Rectal smooth muscle tissue (tissue), 1 donor: ENCODE data around the gene NOX4.
A peak's percentile ranks its signal among the peaks of the same experiment; 100 is the strongest.

ENCODE experiments used
- H3K27ac ChIP-seq: one replicate; pipeline ENCODE4 v1.7.0; 2013; ENCODE audit warnings: low read depth, low read length, inconsistent platforms
- H3K27me3 ChIP-seq: one replicate; pipeline ENCODE4 v1.7.0; 2013; ENCODE audit warnings: low read length; ENCODE audit not compliant: control insufficient read depth, insufficient read depth
- H3K36me3 ChIP-seq: one replicate; pipeline ENCODE4 v1.7.0; 2013; ENCODE audit warnings: low read length; ENCODE audit not compliant: control insufficient read depth, insufficient read depth
- H3K4me1 ChIP-seq: one replicate; pipeline ENCODE4 v1.7.0; 2013; ENCODE audit warnings: low read length; ENCODE audit not compliant: control insufficient read depth, insufficient read depth
- H3K4me3 ChIP-seq: one replicate; pipeline ENCODE4 v1.7.0; 2013; ENCODE audit warnings: low read length
- H3K9ac ChIP-seq: one replicate; pipeline ENCODE4 v1.7.0; 2013; ENCODE audit warnings: low read length

Gene NOX4

GRCh38 chr11:89490981-89491690 is at the start of gene NOX4:
NOX4 (minus strand) TSS chr11:89491375; CDS start chr11:89491246, 129 bp downstream.
- Histone ChIP-seq H3K27me3 (no peaks in the 10 kb centered on the region), H3K9ac (no peak within 1 kb of the TSS), H3K4me3 (peak within 1 kb of the TSS; percentile 7)

GRCh38 chr11:89540826-89541225 is 49.7 kb upstream of the NOX4 start:
- H3K36me3 ChIP-seq: no peaks in the 10 kb centered on the region
- H3K4me1 ChIP-seq: no peaks in the 10 kb centered on the region
- no peak overlapping the region for H3K27ac ChIP-seq
- H3K4me3 ChIP-seq: no peak overlapping the region
- H3K27me3 ChIP-seq: no peaks in the 10 kb centered on the region
- no peak overlapping the region for H3K9ac ChIP-seq

More at GRCh38 chr11:89490981-89491690, at the start of gene NOX4:
- Histone ChIP-seq H3K4me1 (no peaks in the 10 kb centered on the region), H3K27ac (no peak within 1 kb of the TSS), H3K36me3 (no peaks in the 10 kb centered on the region)

GRCh38 chr11:89537936-89538335 is 46.8 kb upstream of the NOX4 start:
- Histone ChIP-seq H3K4me1 (no peaks in the 10 kb centered on the region), H3K4me3 (no peak overlapping the region), H3K27me3 (no peaks in the 10 kb centered on the region), H3K27ac (no peak overlapping the region), H3K9ac (no peak overlapping the region), H3K36me3 (no peaks in the 10 kb centered on the region)

GRCh38 chr11:89536926-89537325 is 45.8 kb upstream of the NOX4 start:
- Histone ChIP-seq H3K27me3 (no peaks in the 10 kb centered on the region), H3K4me1 (no peaks in the 10 kb centered on the region), H3K9ac (no peak overlapping the region), H3K36me3 (no peaks in the 10 kb centered on the region), H3K4me3 (no peak overlapping the region), H3K27ac (no peak overlapping the region)

DNA sequence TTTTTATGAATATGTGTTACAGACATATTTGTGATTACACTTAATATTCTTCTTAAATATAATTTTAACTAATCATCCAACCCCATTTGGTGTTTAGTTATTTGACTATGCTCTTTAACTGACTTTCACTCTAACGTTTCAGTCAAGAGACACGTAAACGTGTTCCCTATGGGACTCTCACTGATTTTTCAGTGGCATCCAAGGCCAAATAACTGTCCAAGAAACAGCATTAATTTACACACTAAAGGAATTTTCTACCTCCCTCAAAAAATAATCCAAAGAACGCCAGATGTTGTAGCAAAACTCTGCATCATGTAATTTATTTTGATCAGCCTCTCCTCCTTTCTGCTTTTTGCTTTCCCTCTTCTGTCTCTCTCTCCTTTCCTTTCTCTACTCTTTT is 44.0 kb upstream of the NOX4 start:
- Histone ChIP-seq H3K27ac (no peak overlapping the region), H3K4me3 (no peak overlapping the region), H3K4me1 (no peaks in the 10 kb centered on the region), H3K27me3 (no peaks in the 10 kb centered on the region), H3K36me3 (no peaks in the 10 kb centered on the region), H3K9ac (no peak overlapping the region)

DNA sequence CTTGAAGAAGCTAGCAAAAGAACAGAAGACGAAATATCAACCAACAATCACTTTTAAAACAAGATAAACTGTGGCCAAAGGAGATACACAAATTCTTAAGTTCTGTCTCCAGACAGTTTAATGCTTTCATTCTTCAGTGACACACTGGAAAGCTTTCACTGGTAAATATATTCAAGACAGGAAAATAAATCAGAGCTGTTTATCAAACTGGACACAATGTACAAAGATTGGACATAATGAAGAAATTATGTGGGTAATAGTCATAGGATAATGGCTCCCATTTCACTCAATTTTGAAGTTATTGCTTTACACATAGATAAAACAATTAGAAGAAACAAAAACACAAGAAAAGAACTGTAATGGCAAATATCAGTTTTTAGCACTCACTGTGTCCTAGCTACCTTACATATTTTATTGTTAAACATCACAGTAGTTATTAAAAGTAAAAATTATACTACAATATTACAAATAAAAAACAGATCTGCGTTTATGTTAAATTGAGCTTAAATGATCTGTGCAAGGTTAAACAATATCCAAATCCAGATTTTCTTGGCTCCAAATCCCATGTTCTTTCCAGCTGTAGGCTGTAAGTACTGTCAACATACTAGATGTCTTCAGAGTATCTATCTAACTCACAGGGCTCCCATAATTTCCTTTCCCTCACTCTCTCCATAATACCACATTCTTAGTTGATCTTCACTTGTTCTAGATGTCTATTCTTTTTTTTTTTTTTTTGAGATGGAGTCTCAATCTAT is 38.6 kb upstream of the NOX4 start:
- Histone ChIP-seq H3K4me3 (no peak overlapping the region), H3K4me1 (no peaks in the 10 kb centered on the region)

DNA sequence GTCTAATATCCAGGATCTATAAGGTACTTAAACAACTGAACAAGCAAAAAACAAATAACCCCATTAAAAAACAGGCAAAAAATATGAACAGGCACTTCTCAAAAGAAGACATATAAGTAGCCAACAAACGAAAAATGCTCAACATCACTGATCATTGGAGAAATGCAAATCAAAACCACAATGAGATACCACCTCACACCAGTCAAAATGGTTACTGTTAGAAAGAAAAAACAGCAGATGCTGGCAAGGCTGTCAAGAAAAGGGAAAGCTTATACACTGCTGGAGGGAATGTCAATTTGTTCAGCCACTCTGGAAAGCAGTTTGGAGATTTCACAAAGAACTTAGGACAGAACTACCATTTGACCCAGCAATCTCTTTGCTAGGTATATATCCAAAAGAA is 30.6 kb upstream of the NOX4 start:
- no peaks in the 10 kb centered on the region for H3K36me3 ChIP-seq
- no peaks in the 10 kb centered on the region for H3K27me3 ChIP-seq
- H3K4me1 ChIP-seq: no peaks in the 10 kb centered on the region
- no peak overlapping the region for H3K9ac ChIP-seq
- H3K27ac ChIP-seq: no peak overlapping the region
- H3K4me3 ChIP-seq: no peak overlapping the region

More for the DNA sequence above, 38.6 kb upstream of the NOX4 start:
- Histone ChIP-seq H3K27me3 (no peaks in the 10 kb centered on the region), H3K36me3 (no peaks in the 10 kb centered on the region), H3K27ac (no peak overlapping the region), H3K9ac (no peak overlapping the region)

DNA sequence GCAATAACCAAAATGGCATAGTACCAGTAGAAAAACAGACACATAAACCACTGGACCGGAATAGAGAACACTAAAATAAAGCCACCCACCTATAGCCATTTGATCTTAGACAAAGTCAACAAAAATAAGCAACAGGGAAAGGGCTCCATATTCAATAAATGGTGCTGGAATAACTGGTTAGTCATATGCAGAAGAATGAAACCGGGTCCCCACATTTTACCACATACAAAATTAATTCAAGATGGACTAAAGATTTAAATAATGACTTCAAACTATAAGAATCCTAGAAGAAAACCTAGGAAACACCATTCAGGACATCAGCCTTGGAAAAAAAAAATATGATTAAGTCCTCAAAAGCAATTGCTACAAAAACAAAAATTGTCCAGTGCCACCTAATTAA is 30.1 kb upstream of the NOX4 start:
- H3K36me3 ChIP-seq: no peaks in the 10 kb centered on the region
- no peaks in the 10 kb centered on the region for H3K27me3 ChIP-seq
- no peak overlapping the region for H3K27ac ChIP-seq

DNA sequence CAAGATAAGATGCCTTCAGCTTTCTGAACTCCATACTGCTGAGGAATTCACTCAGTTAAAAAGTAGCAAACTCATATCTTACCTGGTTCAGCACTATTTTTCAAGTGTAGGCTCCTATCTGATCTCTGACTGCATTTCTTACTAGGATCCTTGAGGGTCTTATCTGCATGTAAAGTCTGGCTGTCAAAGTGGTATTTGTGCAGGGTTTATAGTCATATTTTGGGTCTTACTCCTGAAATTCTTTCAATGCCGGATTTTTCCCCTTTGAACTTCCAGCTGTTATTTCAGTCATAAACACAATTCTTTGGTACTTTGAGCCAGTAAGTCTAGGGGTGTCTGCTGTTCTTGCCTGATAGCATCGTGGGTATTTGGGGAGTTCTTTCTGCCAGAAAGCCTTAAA is 25.3 kb upstream of the NOX4 start:
- H3K27ac ChIP-seq: no peak overlapping the region
- no peak overlapping the region for H3K9ac ChIP-seq
- no peaks in the 10 kb centered on the region for H3K36me3 ChIP-seq
- H3K4me3 ChIP-seq: no peak overlapping the region
- H3K4me1 ChIP-seq: no peaks in the 10 kb centered on the region
- no peaks in the 10 kb centered on the region for H3K27me3 ChIP-seq

More for the DNA sequence above, 30.1 kb upstream of the NOX4 start:
- Histone ChIP-seq H3K9ac (no peak overlapping the region), H3K4me1 (no peaks in the 10 kb centered on the region), H3K4me3 (no peak overlapping the region)

- Histone ChIP-seq H3K27ac (no peak overlapping the region), H3K4me1 (no peaks in the 10 kb centered on the region), H3K27me3 (no peaks in the 10 kb centered on the region), H3K36me3 (no peaks in the 10 kb centered on the region), H3K9ac (no peak overlapping the region), H3K4me3 (no peak overlapping the region)
These were observed 17.4 kb upstream of the NOX4 start for GRCh38 chr11:89508544-89508943.

GRCh38 chr11:89504270-89504669 is 13.1 kb upstream of the NOX4 start:
- Histone ChIP-seq H3K27ac (no peak overlapping the region), H3K4me1 (no peaks in the 10 kb centered on the region), H3K36me3 (no peaks in the 10 kb centered on the region), H3K27me3 (no peaks in the 10 kb centered on the region), H3K9ac (no peak overlapping the region), H3K4me3 (no peak overlapping the region)

DNA sequence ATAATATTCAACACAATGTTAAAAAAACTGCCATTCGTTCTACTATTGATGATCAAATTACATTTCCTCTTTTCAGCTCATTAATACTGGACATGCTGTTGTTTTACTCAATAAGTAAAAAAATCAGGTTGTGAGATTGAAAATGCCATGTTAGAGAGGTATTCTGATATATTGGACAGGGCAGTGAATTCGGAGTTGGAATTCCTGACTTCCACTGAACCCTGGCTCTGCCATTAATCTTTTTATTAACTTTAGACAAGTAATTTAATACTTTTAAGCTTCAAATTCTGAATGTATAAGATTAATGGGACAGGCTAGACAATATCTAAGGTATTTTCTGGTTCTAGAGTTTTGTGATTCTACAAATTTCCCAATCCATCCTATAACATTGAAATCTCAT is 12.2 kb upstream of the NOX4 start:
- H3K36me3 ChIP-seq: no peaks in the 10 kb centered on the region
- H3K27ac ChIP-seq: no peak overlapping the region
- H3K9ac ChIP-seq: no peak overlapping the region
- H3K4me3 ChIP-seq: no peak overlapping the region
- no peaks in the 10 kb centered on the region for H3K4me1 ChIP-seq
- no peaks in the 10 kb centered on the region for H3K27me3 ChIP-seq

DNA sequence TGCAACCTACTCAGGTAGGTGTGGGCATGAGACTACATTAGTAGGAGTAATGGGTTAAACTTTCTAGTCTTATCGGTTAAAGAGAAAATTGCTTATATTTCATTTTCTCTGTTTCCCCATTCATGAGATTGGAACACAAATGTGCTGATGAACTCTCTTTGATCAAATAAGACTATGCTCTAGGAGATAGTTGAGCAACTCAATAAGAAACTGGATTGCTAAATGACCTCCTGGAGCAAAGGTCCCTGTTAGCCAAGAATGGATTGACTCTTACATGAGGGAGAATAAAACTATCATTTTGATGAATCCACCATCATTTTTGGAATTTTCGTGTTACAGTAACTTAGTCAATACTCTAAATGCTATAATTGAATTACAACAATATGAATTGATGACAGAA is 11.1 kb upstream of the NOX4 start:
- Histone ChIP-seq H3K4me3 (no peak overlapping the region), H3K36me3 (no peaks in the 10 kb centered on the region), H3K27me3 (no peaks in the 10 kb centered on the region), H3K27ac (no peak overlapping the region), H3K4me1 (no peaks in the 10 kb centered on the region), H3K9ac (no peak overlapping the region)
